Panc1 (cell line): ENCODE data around the gene SSPN. TPM values are rescaled to one million over a fixed set of nuclear protein-coding genes. Genes with fewer than 3 reads are reported as not detected.

Experiments
- ATAC-seq: fragments of 200-7000 bp; cut with Tn5 transposase; 2 replicates; pipeline ENCODE4 v1.9.1; 2020; ENCODE audit warnings: mild to moderate bottlenecking, moderate library complexity
- BruUV-seq: library from RNA; stranded (reverse); fragments of 400-500 nt; replicated peaks from 2 replicates; lab custom pipeline; 2021; lab: Mats Ljungman, UMichigan
- CTCF ChIA-PET: fragments of 300-600 bp; sonication (Branson Sonifier 250); formaldehyde crosslinking; loops from one replicate; lab custom pipeline; 2022; ENCODE audit warnings: antibody characterized with exemption; lab: Charles Lee
- POLR2A ChIA-PET: fragments of 300-600 bp; sonication (Branson Sonifier 250); formaldehyde crosslinking; loops from one replicate; lab custom pipeline; 2022; ENCODE audit warnings: antibody characterized with exemption; lab: Charles Lee
- DNase-seq: peaks from one replicate; pipeline ENCODE4 v3.0.0-alpha.2; 2010; ENCODE audit warnings: low read depth, low spot score
- H3K27ac ChIP-seq: 2 replicates; pipeline ENCODE4 v1.5.1; 2011; ENCODE audit warnings: mild to moderate bottlenecking, low read length, inconsistent platforms
- H3K27me3 ChIP-seq: fragments of 200-500 bp; sonication (Bioruptor generic); 2 replicates; pipeline ENCODE4 v1.6.0; 2014; ENCODE audit warnings: low read length, inconsistent platforms; ENCODE audit not compliant: control insufficient read depth, insufficient read depth
- H3K36me3 ChIP-seq: fragments of 200-500 bp; sonication (Bioruptor generic); 2 replicates; pipeline ENCODE4 v1.5.1; 2014; ENCODE audit warnings: inconsistent platforms, mild to moderate bottlenecking, low read length, moderate library complexity; ENCODE audit not compliant: control insufficient read depth, insufficient read depth
- H3K4me1 ChIP-seq: 2 replicates; pipeline ENCODE4 v1.5.1; 2011; ENCODE audit warnings: inconsistent platforms, mild to moderate bottlenecking, low read length, moderate library complexity; ENCODE audit not compliant: control insufficient read depth, insufficient read depth
- H3K4me3 ChIP-seq, 2 experiments: 2 replicates each; pipeline ENCODE4 v1.5.1; 2011 to 2012; ENCODE audit warnings: low read depth in 2 of 2, low read length in 2 of 2, mild to moderate bottlenecking in 2 of 2, inconsistent platforms in 1 of 2, moderate library complexity in 1 of 2
- H3K9me3 ChIP-seq: fragments of 200-500 bp; sonication (Bioruptor generic); 2 replicates; pipeline ENCODE4 v1.5.1; 2014; ENCODE audit warnings: low read depth, mild to moderate bottlenecking, inconsistent platforms, low read length, moderate library complexity; ENCODE audit not compliant: control insufficient read depth, insufficient read depth
- POLR2AphosphoS5 ChIP-seq: IDR thresholded peaks from 2 replicates; pipeline ENCODE4 v1.6.1; 2012; ENCODE audit warnings: mild to moderate bottlenecking, low read depth, low read length, moderate library complexity
- SIN3A ChIP-seq: IDR thresholded peaks from 2 replicates; pipeline ENCODE4 v1.6.1; 2012; ENCODE audit warnings: low read depth, mild to moderate bottlenecking, low read length, moderate library complexity, borderline replicate concordance; ENCODE audit not compliant: insufficient read depth
- TCF7L2 ChIP-seq: IDR thresholded peaks from 2 replicates; pipeline ENCODE4 v1.6.1; 2011; ENCODE audit warnings: mild to moderate bottlenecking, low read depth, low read length, inconsistent platforms
- in situ Hi-C: cut with HindIII; loops from 2 replicates; pipeline ENCODE4 v1.10.0; 2016; ENCODE audit warnings: low sequenced_read_pairs, low pct_unique_long_range_greater_than_20kb
- intact Hi-C: fragments of 100-400 bp; cut with micrococcal nuclease; formaldehyde crosslinking; loops from one replicate; pipeline ENCODE4 v1.10.0; 2022; ENCODE audit not compliant: unreplicated experiment
- total RNA-seq: library from RNA; stranded (reverse); gene quantifications from one replicate; pipeline ENCODE4 v1.2.1, GENCODE V29; 2021; ENCODE audit not compliant: unreplicated experiment
- TF ChIP-seq, protein P1 (sequence below), 2 experiments: IDR thresholded peaks; 2 replicates each; pipeline ENCODE4 v1.6.1; 2011 to 2012; ENCODE audit warnings: low read depth in 2 of 2, control low read depth in 1 of 2, low read length in 1 of 2, mild to moderate bottlenecking in 1 of 2, moderate library complexity in 1 of 2; ENCODE audit not compliant: insufficient read depth in 1 of 2
- TF ChIP-seq, protein P2 (sequence below): fragments of 450-650 bp; IDR thresholded peaks from 2 replicates; pipeline ENCODE4 v1.5.1; 2017; ENCODE audit warnings: mild to moderate bottlenecking

The SSPN gene
- total RNA-seq, 1 experiment from 2014 or later, result 23.4 TPM

GRCh38 chr12:26275313-26276131 is 80.1 kb downstream of the SSPN start:
- Histone ChIP-seq H3K9me3 (peaks cover 4% of the 10 kb centered on the region; the same call in 1 of the 2 replicates), H3K27ac (peak overlapping the region; percentile 98), H3K4me3 (no peak overlapping the region), H3K27me3 (no peaks in the 10 kb centered on the region), H3K4me1 (peaks cover 61% of the 10 kb centered on the region), H3K36me3 (no peaks in the 10 kb centered on the region)
- TF ChIP-seq POLR2AphosphoS5, result no peak
- TF ChIP-seq, protein P1, sequence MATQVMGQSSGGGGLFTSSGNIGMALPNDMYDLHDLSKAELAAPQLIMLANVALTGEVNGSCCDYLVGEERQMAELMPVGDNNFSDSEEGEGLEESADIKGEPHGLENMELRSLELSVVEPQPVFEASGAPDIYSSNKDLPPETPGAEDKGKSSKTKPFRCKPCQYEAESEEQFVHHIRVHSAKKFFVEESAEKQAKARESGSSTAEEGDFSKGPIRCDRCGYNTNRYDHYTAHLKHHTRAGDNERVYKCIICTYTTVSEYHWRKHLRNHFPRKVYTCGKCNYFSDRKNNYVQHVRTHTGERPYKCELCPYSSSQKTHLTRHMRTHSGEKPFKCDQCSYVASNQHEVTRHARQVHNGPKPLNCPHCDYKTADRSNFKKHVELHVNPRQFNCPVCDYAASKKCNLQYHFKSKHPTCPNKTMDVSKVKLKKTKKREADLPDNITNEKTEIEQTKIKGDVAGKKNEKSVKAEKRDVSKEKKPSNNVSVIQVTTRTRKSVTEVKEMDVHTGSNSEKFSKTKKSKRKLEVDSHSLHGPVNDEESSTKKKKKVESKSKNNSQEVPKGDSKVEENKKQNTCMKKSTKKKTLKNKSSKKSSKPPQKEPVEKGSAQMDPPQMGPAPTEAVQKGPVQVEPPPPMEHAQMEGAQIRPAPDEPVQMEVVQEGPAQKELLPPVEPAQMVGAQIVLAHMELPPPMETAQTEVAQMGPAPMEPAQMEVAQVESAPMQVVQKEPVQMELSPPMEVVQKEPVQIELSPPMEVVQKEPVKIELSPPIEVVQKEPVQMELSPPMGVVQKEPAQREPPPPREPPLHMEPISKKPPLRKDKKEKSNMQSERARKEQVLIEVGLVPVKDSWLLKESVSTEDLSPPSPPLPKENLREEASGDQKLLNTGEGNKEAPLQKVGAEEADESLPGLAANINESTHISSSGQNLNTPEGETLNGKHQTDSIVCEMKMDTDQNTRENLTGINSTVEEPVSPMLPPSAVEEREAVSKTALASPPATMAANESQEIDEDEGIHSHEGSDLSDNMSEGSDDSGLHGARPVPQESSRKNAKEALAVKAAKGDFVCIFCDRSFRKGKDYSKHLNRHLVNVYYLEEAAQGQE (IDR thresholded peaks at IDR 0.05; ENCODE audit: insufficient read depth in 1 of 2, low read depth in 2 of 2, low read length in 1 of 2), result no peak
- TF ChIP-seq TCF7L2, result no peak
- TF ChIP-seq, protein P2, sequence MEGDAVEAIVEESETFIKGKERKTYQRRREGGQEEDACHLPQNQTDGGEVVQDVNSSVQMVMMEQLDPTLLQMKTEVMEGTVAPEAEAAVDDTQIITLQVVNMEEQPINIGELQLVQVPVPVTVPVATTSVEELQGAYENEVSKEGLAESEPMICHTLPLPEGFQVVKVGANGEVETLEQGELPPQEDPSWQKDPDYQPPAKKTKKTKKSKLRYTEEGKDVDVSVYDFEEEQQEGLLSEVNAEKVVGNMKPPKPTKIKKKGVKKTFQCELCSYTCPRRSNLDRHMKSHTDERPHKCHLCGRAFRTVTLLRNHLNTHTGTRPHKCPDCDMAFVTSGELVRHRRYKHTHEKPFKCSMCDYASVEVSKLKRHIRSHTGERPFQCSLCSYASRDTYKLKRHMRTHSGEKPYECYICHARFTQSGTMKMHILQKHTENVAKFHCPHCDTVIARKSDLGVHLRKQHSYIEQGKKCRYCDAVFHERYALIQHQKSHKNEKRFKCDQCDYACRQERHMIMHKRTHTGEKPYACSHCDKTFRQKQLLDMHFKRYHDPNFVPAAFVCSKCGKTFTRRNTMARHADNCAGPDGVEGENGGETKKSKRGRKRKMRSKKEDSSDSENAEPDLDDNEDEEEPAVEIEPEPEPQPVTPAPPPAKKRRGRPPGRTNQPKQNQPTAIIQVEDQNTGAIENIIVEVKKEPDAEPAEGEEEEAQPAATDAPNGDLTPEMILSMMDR, result no peak
- TF ChIP-seq SIN3A, result no peak
- in situ Hi-C loops (no loop called here), intact Hi-C loops (no loop called here)
- BruUV-seq, result no TSS peak
- ChIA-PET POLR2A (interaction anchor here (0.7 to 1.6 kb wide), 3 partner anchors 14 to 169 kb away, joined by 4 to 13 read pairs (median 7); no protein-coding TSS in a partner anchor), CTCF (interaction anchor here (1.0 to 2.0 kb wide), 2 partner anchors 14 to 178 kb away, joined by 3 to 7 read pairs; no protein-coding TSS in a partner anchor)
- DNase-seq, result no peak
- no peak for ATAC-seq

DNA sequence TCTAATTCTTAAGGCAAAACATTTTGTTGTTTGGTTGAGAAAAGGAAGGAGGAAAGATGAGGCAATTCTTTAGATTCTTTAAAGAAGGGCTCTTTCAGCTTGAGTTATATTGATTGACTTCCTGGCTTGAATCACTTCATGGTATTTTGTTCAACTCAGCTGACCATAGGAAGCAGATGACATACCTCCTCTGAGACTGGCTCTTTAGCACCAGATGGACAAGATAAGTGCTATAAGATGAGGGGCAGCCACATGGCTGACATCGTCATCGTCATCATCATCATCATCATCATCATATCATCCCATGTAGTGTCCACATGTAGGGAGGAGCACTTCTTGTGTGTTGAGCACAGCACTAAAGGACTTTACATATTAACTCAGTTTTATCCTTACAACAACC is 81.3 kb downstream of the SSPN start:
- no peaks in the 10 kb centered on the region for H3K36me3 ChIP-seq
- no peak for ATAC-seq
- H3K27me3 ChIP-seq, result no peaks in the 10 kb centered on the region
- H3K4me1 ChIP-seq, result peaks cover 53% of the 10 kb centered on the region
- TF ChIP-seq TCF7L2 (no peak), POLR2AphosphoS5 (no peak), SIN3A (no peak)
- TF ChIP-seq, protein P1 (IDR thresholded peaks at IDR 0.05; ENCODE audit: insufficient read depth in 1 of 2, low read depth in 2 of 2, low read length in 1 of 2), result no peak
- TF ChIP-seq, protein P2, result no peak
- no peak for DNase-seq
- H3K27ac ChIP-seq, result peak overlapping the region; percentile 98
- intact Hi-C loops, result no loop called here
- H3K4me3 ChIP-seq, result no peak overlapping the region
- POLR2A ChIA-PET, result interaction anchor here (0.6 to 0.9 kb wide), 3 partner anchors 13 to 155 kb away, joined by 4 read pairs; no protein-coding TSS in a partner anchor
- CTCF ChIA-PET, result no interaction called here
- no TSS peak for BruUV-seq
- no peaks in the 10 kb centered on the region; the same call in 1 of the 2 replicates for H3K9me3 ChIP-seq
- in situ Hi-C loops, result no loop called here
